Measurements from ENCODE around the gene RIOK2. TPM values are rescaled to one million over a fixed set of nuclear protein-coding genes. Genes with fewer than 3 reads are reported as not detected.

The RIOK2 gene
- total RNA-seq, 2 donors from 2014 or later: 23.9 to 24.9 TPM

- Histone ChIP-seq H3K36me3 (no peaks in the 10 kb centered on the region), H3K9ac (ENCODE audit: low read depth in 2 of 2, low read length in 2 of 2) (no peak overlapping the region), H3K27ac (no peak overlapping the region), H3K27me3 (no peaks in the 10 kb centered on the region), H3K4me1 (no peaks in the 10 kb centered on the region), H3K9me3 (no peaks in the 10 kb centered on the region), H3K4me3 (no peak overlapping the region)
- DNase-seq: no peak
- intact Hi-C loops (cut with DNase I): no loop called here
- TF ChIP-seq CTCF (IDR thresholded peaks at IDR 0.05): no peak
These were observed 55.3 kb downstream of the RIOK2 start for GRCh38 chr5:97127727-97128126.

- Histone ChIP-seq H3K36me3 (no peaks in the 10 kb centered on the region), H3K4me1 (no peaks in the 10 kb centered on the region), H3K27me3 (no peaks in the 10 kb centered on the region), H3K9ac (ENCODE audit: low read depth in 2 of 2, low read length in 2 of 2) (no peak overlapping the region), H3K4me3 (no peak overlapping the region), H3K27ac (no peak overlapping the region), H3K9me3 (no peaks in the 10 kb centered on the region)
- DNase-seq: no peak
- intact Hi-C loops (cut with DNase I): no loop called here
- TF ChIP-seq CTCF (IDR thresholded peaks at IDR 0.05): no peak
These were observed 57.8 kb downstream of the RIOK2 start for GRCh38 chr5:97125125-97125683.

- no peak for TF ChIP-seq CTCF (IDR thresholded peaks at IDR 0.05)
- intact Hi-C loops (cut with DNase I): no loop called here
- Histone ChIP-seq H3K27me3 (no peaks in the 10 kb centered on the region), H3K4me3 (no peak overlapping the region), H3K4me1 (no peaks in the 10 kb centered on the region), H3K36me3 (no peaks in the 10 kb centered on the region), H3K9ac (ENCODE audit: low read depth in 2 of 2, low read length in 2 of 2) (no peak overlapping the region), H3K9me3 (no peaks in the 10 kb centered on the region), H3K27ac (no peak overlapping the region)
- DNase-seq: no peak
These were observed 58.7 kb downstream of the RIOK2 start for GRCh38 chr5:97124335-97124734.

GRCh38 chr5:97121848-97122247 lies 61.2 kb downstream of the RIOK2 start:
- no peak overlapping the region for H3K9ac ChIP-seq (ENCODE audit: low read depth in 2 of 2, low read length in 2 of 2)
- no peaks in the 10 kb centered on the region for H3K36me3 ChIP-seq
- no peaks in the 10 kb centered on the region for H3K27me3 ChIP-seq
- H3K4me3 ChIP-seq: no peak overlapping the region
- H3K27ac ChIP-seq: no peak overlapping the region
- intact Hi-C loops (cut with DNase I): no loop called here
- TF ChIP-seq CTCF (IDR thresholded peaks at IDR 0.05): no peak
- H3K9me3 ChIP-seq: no peaks in the 10 kb centered on the region
- no peaks in the 10 kb centered on the region for H3K4me1 ChIP-seq
- no peak for DNase-seq

- Histone ChIP-seq H3K4me1 (no peaks in the 10 kb centered on the region), H3K27me3 (no peaks in the 10 kb centered on the region), H3K9ac (ENCODE audit: low read depth in 2 of 2, low read length in 2 of 2) (no peak overlapping the region), H3K4me3 (no peak overlapping the region), H3K27ac (no peak overlapping the region), H3K36me3 (no peaks in the 10 kb centered on the region), H3K9me3 (no peaks in the 10 kb centered on the region)
- no peak for TF ChIP-seq CTCF (IDR thresholded peaks at IDR 0.05)
- DNase-seq: no peak
- intact Hi-C loops (cut with DNase I): no loop called here
These were observed 62.9 kb downstream of the RIOK2 start for GRCh38 chr5:97120195-97120594.

All from colonic mucosa (tissue), 4 donors.